Liver (tissue), 3 donors: Measurements from ENCODE around the gene MARCHF3.

ENCODE experiments used
- EGR1 ChIP-seq, 2 donors: IDR thresholded peaks; 2 replicates each; pipeline ENCODE4 v1.6.1; 2016 to 2018; ENCODE audit warnings: antibody characterized with exemption in 2 of 2, low read depth in 2 of 2
- GABPA ChIP-seq, 2 donors: IDR thresholded peaks in 1 of 2; conservative IDR thresholded peaks in 1 of 2; 2 replicates each; pipeline ENCODE4 v1.6.1; 2016; ENCODE audit warnings: antibody characterized with exemption in 2 of 2, mild to moderate bottlenecking in 1 of 2, moderate library complexity in 1 of 2
- JUND ChIP-seq, 2 donors: IDR thresholded peaks; 2 replicates each; pipeline ENCODE4 v1.6.1; 2016; ENCODE audit warnings: antibody characterized with exemption in 2 of 2
- NR2F2 ChIP-seq: IDR thresholded peaks from 2 replicates; pipeline ENCODE4 v1.6.1; 2016; ENCODE audit warnings: antibody characterized with exemption
- RAD21 ChIP-seq, 2 donors: IDR thresholded peaks; 2 replicates each; pipeline ENCODE4 v1.6.1; 2016; ENCODE audit warnings: antibody characterized with exemption in 2 of 2, mild to moderate bottlenecking in 2 of 2
- REST ChIP-seq: IDR thresholded peaks from 2 replicates; pipeline ENCODE4 v1.6.1; 2016; ENCODE audit warnings: antibody characterized with exemption, mild to moderate bottlenecking
- RXRA ChIP-seq, 2 donors: IDR thresholded peaks; 2 replicates each; pipeline ENCODE4 v1.6.1; 2017 to 2018; ENCODE audit warnings: antibody characterized with exemption in 2 of 2, mild to moderate bottlenecking in 1 of 2
- TAF1 ChIP-seq: conservative IDR thresholded peaks from 2 replicates; pipeline ENCODE4 v1.6.1; 2016; ENCODE audit warnings: antibody characterized with exemption, mild to moderate bottlenecking
- YY1 ChIP-seq: IDR thresholded peaks from 2 replicates; pipeline ENCODE4 v1.6.1; 2016; ENCODE audit warnings: antibody characterized with exemption, mild to moderate bottlenecking
- ZBTB33 ChIP-seq: IDR thresholded peaks from 2 replicates; pipeline ENCODE4 v1.6.1; 2016; ENCODE audit warnings: antibody characterized with exemption
- TF ChIP-seq, protein P1 (sequence below): fragments of 150-350 bp; IDR thresholded peaks from 2 replicates; pipeline ENCODE4 v1.5.1; 2017; ENCODE audit warnings: improper control_type of control experiment, low read depth, low read length; ENCODE audit not compliant: missing input control
- TF ChIP-seq, protein P2 (sequence below): IDR thresholded peaks from 2 replicates; pipeline ENCODE4 v1.6.1; 2016; ENCODE audit warnings: antibody characterized with exemption
- TF ChIP-seq, protein P3 (sequence below): IDR thresholded peaks from 2 replicates; pipeline ENCODE4 v1.6.1; 2016; ENCODE audit warnings: antibody characterized with exemption
- donor health status: healthy.
- donor health status: healthy.

DNA sequence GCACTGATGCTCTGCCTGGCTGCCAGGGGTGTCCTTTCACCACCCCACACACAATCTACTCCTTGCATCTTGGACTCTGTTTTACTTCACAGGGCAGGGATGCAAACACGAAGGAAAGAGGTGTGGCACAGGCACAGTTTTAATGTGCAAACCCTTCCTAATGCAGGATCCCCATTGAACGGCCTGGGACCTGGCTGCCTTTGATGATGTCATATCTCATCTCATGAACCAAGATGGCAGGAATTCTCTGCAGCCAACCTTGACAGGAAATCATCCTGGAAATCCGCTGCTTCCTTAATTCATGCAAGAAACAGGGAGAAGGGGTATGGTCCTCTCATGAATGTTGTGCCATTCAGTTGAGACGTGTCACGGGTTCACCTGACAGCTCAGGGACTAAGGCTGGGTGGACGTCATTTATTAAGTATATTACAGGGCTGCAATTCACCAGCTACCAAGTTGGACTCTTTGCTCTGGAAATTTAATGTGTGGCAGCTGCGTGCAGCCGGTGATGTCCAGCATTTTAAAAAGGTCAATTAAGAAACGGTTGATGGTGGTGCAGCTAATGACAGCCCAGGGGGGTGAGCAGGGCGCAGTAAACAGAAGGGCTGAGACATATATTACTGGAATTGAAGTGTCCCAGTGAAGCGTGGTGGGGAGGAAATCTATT, 161.9 kb downstream of the MARCHF3 start:
- TF ChIP-seq, protein P1, sequence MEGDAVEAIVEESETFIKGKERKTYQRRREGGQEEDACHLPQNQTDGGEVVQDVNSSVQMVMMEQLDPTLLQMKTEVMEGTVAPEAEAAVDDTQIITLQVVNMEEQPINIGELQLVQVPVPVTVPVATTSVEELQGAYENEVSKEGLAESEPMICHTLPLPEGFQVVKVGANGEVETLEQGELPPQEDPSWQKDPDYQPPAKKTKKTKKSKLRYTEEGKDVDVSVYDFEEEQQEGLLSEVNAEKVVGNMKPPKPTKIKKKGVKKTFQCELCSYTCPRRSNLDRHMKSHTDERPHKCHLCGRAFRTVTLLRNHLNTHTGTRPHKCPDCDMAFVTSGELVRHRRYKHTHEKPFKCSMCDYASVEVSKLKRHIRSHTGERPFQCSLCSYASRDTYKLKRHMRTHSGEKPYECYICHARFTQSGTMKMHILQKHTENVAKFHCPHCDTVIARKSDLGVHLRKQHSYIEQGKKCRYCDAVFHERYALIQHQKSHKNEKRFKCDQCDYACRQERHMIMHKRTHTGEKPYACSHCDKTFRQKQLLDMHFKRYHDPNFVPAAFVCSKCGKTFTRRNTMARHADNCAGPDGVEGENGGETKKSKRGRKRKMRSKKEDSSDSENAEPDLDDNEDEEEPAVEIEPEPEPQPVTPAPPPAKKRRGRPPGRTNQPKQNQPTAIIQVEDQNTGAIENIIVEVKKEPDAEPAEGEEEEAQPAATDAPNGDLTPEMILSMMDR: no peak
- TF ChIP-seq JUND (IDR thresholded peaks at IDR 0.05): no peak
- TF ChIP-seq, protein P2, sequence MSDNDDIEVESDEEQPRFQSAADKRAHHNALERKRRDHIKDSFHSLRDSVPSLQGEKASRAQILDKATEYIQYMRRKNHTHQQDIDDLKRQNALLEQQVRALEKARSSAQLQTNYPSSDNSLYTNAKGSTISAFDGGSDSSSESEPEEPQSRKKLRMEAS: no peak
- TF ChIP-seq ZBTB33: no peak
- TF ChIP-seq NR2F2: no peak
- TF ChIP-seq RXRA (IDR thresholded peaks at IDR 0.05): no peak
- TF ChIP-seq, protein P3, sequence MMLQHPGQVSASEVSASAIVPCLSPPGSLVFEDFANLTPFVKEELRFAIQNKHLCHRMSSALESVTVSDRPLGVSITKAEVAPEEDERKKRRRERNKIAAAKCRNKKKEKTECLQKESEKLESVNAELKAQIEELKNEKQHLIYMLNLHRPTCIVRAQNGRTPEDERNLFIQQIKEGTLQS: no peak
- no peak for TF ChIP-seq REST
- TF ChIP-seq YY1: no peak
- no peak for TF ChIP-seq EGR1 (IDR thresholded peaks at IDR 0.05; ENCODE audit: low read depth in 2 of 2)
- TF ChIP-seq TAF1: no peak
- TF ChIP-seq RAD21 (IDR thresholded peaks at IDR 0.05): no peak
- no peak for TF ChIP-seq GABPA (IDR thresholded peaks at IDR 0.05 in 1 of 2, conservative IDR thresholded peaks at IDR 0.05 in 1 of 2)
